GM19025 (cell line): ENCODE data around the gene NUDT22.

Source experiments
- ATAC-seq: cut with Tn5 transposase; IDR thresholded peaks from one replicate; pipeline ENCODE4 v1.9.1; 2021; ENCODE audit warnings: mild to moderate bottlenecking, low read depth, moderate library complexity; ENCODE audit not compliant: unreplicated experiment

The NUDT22 gene

DNA sequence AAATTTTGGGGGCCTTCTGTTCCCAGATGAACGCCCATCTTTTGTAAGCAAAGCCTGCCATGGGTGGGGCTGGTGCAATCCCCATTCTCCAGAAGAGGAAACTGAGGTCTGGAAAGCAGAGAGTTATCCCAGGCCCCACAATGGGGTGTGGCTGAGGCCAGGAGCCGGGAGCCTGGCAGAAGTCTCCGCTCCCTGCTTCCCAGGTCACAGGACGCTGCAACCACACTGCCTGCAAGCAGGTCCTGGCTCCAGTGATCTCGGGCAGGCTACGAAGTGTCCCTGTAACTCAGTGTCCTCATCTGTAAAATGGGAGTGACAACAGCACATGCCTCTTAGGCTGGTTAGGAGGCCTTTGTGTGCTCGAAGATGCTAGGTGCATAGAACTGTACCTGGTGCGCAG, 27.0 kb downstream of the NUDT22 start:
- ATAC-seq: no peak

DNA sequence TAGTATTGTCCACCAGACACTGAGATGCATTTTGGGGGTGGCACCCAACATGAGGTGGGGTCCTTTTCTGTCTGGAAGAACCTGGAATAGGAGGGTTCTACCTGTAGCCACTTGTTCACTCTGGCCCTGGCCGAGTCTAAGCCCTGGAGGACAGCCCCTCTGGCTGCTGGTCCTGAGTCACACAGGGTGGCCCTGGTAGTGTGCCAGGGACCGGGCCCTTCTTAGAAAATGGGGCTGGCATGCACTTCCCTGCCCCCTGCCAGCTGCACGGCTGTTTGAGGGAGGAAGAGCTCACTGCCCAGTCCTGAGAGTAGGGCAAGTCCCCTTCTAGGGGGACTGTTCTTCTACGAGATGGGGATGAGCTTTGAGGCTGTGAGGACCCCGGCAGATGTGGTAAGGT, 27.4 kb downstream of the NUDT22 start:
- no peak for ATAC-seq

GRCh38 chr11:64254326-64254725, 28.3 kb downstream of the NUDT22 start:
- no peak for ATAC-seq

GRCh38 chr11:64255135-64256128, 29.4 kb downstream of the NUDT22 start:
- ATAC-seq: no peak

DNA sequence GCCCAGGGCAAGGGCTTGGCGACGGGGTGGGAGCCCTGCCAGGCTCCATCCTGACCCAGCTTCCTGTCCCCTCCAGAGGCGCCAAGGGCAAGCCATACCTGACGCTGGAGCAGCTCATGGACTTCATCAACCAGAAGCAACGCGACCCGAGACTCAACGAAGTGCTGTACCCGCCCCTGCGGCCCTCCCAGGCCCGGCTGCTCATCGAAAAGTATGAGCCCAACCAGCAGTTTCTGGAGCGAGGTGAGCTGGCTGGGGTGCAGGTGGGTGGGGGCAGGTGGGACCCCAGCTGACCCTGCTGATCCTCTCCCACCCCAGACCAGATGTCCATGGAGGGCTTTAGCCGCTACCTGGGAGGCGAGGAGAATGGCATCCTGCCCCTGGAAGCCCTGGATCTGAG, 30.2 kb downstream of the NUDT22 start:
- no peak for ATAC-seq

DNA sequence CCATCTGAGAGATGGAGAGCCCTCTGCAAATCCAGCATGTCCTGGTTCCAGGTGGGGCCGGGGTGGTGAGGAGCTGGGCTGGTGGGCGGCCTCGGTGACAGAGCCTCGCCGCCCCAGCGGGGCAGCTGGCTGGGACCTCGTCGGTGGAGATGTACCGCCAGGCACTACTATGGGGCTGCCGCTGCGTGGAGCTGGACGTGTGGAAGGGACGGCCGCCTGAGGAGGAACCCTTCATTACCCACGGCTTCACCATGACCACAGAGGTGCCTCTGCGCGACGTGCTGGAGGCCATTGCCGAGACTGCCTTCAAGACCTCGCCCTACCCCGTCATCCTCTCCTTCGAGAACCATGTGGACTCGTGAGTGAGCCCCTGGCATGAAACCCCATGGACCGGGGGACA, 32.3 kb downstream of the NUDT22 start:
- no peak for ATAC-seq

- ATAC-seq: no peak
Observed at GRCh38 chr11:64258946-64259532, 33.0 kb downstream of the NUDT22 start.

DNA sequence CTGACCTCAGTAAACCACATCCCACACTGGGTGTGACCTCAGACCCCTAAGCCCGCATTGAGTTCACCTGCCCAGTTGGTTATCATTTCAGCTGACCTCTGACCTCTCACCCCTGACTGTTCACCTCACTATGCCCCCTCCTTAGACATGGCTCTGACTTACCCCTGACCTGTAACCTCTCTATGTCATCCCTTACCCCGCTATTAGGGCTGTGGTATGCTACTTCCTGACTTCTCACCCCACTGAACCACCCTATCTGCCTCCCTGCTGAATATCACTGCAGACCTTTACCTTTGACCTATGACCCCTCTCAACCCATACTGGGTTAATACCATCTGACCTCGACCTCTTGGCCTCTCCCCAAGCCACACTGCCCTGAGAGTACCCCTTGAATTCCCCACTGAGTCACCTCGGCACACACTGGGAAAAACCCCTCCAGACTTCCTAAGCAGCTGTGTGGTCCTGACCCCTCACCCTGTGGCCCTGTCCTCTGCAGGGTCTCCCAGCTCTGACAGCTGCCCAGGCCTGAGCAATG, 33.5 kb downstream of the NUDT22 start:
- no peak for ATAC-seq

DNA sequence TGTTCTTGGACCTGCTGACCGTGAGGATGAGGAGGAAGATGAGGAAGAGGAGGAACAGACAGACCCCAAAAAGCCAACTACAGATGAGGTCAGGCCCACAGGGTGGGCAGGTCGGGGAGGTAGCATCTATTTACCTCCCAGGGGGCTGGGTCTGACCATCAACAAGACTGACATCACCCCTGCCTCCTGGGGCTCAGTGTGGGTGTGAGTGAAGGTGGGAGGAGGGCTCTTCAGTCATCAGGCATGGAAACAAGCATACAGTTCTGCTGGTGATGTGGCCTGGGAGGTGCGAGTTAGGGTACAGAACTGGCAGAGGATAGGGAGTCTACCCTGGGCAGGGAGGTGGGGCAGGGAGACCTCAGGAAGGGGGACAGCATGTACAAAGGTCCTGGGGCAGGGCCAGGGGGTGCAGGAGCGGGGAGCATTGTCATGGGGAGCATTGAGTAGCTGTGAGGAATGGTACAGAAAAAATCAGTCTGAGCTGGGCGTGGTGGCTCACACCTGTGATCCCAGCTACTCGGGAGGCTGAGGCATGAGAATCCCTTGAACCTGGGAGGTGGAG, 34.2 kb downstream of the NUDT22 start:
- no peak for ATAC-seq

DNA sequence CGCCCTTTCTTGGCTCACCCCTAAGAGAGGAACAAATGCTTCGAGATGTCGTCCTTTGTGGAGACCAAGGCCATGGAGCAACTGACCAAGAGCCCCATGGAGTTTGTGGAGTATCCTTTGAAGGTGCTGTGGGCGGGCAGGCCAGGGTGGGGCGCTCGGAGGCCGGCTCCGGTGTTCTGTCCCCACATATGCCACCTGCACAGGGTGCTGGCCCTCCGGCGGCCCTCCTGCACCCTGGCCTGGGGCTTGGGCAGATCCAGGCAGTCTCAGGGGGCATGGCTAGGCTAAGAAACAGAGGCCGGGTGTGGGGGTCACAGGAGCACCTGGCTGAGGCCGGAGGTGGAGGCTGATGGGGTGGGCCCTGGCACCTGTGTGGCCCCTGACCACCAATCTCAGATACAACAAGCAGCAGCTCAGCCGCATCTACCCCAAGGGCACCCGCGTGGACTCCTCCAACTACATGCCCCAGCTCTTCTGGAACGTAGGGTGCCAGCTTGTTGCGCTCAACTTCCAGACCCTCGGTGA, 35.5 kb downstream of the NUDT22 start:
- ATAC-seq: no peak

DNA sequence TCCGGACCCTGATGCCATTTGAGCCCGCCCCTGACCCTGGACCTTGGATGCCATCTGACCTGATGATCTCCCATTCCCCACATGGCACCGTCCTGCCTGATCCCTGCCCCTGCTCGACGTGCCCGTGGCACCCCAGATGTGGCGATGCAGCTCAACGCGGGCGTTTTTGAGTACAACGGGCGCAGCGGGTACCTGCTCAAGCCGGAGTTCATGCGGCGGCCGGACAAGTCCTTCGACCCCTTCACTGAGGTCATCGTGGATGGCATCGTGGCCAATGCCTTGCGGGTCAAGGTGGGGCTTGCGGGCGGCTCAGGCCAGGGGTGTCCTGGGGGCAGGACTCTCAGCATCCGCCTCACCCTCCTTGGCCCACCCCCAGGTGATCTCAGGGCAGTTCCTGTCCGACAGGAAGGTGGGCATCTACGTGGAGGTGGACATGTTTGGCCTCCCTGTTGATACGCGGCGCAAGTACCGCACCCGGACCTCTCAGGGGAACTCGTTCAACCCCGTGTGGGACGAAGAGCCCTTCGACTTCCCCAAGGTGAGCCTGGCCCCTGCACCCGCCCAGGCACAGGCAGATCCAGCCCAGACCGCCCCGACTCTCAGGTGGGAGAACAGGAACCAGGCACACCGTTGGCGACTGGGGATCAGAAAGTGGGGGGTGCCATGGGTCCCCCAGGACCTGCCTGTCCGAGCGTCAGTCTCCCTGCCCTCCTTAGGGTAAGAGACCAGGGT, 36.4 kb downstream of the NUDT22 start:
- no peak for ATAC-seq

DNA sequence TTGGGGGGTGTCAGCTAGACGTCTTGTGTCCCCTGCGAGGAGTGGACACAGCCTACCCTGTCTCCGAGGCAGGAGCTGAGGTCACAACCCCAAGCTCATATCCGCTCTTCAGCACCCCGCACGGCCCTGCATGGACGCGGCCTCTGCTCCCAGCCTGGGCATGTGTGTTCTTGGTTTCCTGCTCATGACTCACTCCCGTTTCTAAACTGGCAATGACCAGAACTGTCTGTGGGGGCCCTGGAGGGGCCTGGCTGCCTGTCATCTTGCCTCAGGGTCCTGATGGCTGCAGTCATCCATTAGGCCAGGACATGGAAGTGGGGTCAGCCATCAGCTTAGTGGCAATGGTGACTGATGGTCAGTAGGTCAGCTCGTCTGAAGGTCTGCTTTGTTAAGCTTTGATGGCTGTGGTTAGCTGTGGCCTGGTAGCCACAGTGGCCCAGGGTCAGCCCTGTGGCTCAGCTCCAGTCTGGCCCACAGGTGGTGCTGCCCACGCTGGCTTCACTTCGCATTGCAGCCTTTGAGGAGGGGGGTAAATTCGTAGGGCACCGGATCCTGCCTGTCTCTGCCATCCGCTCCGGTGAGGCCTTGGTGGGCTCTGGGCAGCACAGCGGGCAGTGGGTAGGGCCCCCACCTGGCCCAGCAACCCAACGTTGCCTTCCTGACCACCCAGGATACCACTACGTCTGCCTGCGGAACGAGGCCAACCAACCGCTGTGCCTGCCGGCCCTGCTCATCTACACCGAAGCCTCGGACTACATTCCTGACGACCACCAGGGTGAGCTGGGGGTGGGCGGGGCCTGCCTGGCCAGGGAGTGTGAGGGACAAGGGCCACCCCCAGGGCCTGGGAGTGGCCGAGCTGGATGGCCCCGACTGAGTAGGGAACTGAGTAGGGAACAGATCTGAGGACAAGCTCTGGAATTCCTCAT, 37.2 kb downstream of the NUDT22 start:
- ATAC-seq: no peak

DNA sequence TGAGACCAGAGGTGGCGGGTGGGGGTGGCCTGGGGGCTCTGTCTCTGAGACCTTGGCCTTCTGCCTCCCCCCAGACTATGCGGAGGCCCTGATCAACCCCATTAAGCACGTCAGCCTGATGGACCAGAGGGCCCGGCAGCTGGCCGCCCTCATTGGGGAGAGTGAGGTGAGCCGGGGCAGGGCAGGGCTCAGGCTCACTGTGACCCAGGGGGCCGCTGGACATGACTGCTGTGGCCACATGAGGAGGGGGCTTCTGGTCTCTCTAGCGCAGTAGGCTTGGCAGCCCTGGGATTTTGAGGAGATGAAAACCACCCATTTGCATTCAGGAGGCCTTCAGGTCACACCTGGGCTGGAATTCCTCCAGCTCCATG, 37.9 kb downstream of the NUDT22 start:
- ATAC-seq: no peak

DNA sequence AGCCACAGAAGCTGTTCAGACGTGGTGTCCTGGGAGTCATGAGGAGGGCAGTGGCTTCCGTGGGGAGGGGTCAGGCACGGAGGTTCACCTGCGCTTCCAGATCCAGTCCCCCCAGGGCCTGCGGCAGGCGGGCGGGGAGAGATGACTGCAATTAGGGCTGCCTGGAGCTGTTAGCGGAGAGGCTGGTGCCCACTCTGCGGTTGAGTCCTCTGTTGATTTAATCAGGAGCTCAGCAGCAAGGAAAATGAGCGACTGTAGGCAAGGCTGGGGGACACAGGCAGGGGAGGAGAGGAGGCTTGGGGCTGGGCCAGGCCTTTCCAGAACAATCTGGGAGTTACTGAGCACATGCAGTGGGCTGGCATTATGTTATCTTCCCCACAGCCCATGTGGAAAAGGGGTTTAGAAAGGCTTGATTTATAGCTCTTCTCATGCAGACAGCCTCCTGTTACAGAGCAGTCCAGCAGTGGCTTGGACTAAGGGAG, 38.3 kb downstream of the NUDT22 start:
- no peak for ATAC-seq

DNA sequence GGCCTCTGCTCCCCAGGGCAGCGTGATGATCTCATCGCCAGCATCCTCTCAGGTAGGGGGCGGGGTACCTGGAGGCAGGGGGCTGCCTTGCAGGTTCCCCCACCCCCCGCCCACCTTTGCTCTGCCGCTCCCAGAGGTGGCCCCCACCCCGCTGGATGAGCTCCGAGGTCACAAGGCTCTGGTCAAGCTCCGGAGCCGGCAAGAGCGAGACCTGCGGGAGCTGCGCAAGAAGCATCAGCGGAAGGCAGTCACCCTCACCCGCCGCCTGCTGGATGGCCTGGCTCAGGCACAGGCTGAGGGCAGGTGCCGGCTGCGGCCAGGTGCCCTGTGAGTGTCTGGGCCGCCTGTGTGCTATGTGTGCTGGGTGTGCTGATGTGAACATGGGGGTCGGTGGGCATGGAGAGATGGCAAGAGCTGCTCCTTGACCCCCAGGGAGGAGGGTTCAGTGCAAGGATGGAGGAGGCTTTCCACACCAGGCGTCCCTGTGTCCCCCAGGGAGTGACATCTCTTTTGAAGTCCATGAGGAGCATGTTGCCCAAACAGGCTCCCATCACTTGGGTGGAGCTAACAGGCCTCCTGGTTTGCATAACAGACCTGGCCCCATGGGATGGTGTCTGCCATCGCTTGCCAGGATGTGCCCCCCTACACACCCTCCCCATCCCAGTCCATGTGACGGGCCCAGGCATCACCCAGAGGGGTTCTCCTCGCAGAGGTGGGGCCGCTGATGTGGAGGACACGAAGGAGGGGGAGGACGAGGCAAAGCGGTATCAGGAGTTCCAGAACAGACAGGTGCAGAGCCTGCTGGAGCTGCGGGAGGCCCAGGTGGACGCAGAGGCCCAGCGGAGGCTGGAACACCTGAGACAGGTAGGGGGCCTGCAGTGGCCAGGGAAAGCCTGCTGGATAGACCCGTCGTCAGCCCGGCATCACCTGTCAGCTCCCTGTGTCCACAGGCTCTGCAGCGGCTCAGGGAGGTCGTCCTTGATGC, 39.4 kb downstream of the NUDT22 start:
- no peak for ATAC-seq

- ATAC-seq: no peak
Observed at GRCh38 chr11:64266339-64266738, 40.3 kb downstream of the NUDT22 start.

GRCh38 chr11:64267207-64267945, 41.3 kb downstream of the NUDT22 start:
- ATAC-seq: no peak
